Measurements from ENCODE around the gene COL10A1. TPM values are rescaled to one million over a fixed set of nuclear protein-coding genes. Genes with fewer than 3 reads are reported as not detected.

Gene COL10A1
- total and polyA plus RNA-seq, 5 donors from 2014 or later, result not detected

DNA sequence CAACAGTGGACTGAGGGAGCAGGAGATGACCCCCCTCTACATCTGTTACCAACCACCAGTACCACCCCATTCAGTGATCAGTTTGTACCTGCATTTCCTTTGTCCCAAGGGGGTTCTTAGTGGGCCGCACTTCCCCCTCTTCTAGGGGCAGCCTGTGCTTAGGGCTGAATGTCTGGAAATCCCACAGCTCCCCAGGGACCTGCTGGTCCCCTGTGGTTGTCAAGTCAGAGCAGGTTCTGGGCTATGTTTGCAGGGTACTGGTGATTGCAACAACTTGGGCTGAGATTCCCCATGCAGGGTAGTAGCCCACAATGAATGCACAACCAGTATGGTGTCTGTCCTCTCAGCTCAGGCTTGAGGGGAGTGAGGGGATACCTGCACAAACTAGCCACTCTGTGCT is 39.7 kb upstream of the COL10A1 start:
- no peak overlapping the region for H3K27ac Mint-ChIP-seq

DNA sequence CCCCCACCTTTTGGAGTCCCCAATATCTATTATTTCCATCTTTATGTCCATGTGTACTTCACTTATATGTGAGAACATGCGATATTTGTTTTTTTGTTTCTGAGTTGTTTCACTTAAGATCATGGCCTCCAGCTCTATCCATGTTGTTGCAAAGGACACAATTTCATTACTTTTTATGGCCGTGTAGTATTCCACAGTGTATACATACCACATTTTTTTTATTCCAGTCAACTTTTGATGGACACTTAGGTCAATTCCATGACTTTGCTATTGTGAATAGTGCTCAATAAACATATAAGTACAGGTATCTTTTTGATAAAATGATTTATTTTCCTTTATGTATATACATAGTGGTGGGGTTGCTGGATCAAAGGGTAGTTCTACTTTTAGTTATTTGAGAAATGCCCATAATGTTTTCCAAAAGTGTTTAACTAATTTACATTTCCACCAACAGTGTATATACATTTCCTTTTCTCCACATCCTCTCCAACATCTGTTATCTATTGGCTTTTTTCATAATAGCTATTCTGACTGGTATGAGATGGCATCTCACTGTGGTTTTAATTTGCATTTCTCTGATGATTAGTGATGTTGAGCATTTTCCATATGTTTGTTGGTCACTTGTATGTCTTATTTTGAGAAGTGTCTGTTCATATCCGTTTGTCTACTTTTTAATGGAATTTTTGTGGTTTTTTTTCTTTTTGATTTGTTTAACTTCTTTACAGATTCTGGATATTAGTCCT is 34.0 kb upstream of the COL10A1 start:
- H3K36me3 Mint-ChIP-seq, result peaks cover 46% of the 10 kb centered on the region
- peaks cover 4 to 17% (median 12%) of the 10 kb centered on the region in 4 donors for H3K4me1 Mint-ChIP-seq

More for the DNA sequence above, 39.7 kb upstream of the COL10A1 start:
- H3K4me3 Mint-ChIP-seq, result no peak overlapping the region
- peaks cover 54% of the 10 kb centered on the region for H3K36me3 Mint-ChIP-seq
- DNase-seq, result no peak
- no peaks in the 10 kb centered on the region for H3K4me1 ChIP-seq (ENCODE audit: control insufficient read depth, insufficient read depth, low read length, poor library complexity, severe bottlenecking)
- H3K36me3 ChIP-seq (ENCODE audit: control insufficient read depth, insufficient read depth, low read length), result no peaks in the 10 kb centered on the region
- H3K27me3 ChIP-seq (ENCODE audit: control insufficient read depth, insufficient read depth, low read length), result no peaks in the 10 kb centered on the region
- peaks cover 2 to 16% (median 11%) of the 10 kb centered on the region in 7 donors for H3K9me3 Mint-ChIP-seq
- no peak overlapping the region for H3K27ac ChIP-seq (ENCODE audit: insufficient read depth, low read length, poor library complexity, severe bottlenecking)
- no peaks in the 10 kb centered on the region for H3K9me3 ChIP-seq (ENCODE audit: control insufficient read depth in 2 of 2, low read length in 2 of 2)
- ATAC-seq (ENCODE audit: low read depth in 2 of 2), result no peak
- H3K27me3 Mint-ChIP-seq, result no peaks in the 10 kb centered on the region
- peaks cover 0 to 15% (median 9%) of the 10 kb centered on the region in 4 donors for H3K4me1 Mint-ChIP-seq
- H3K4me3 ChIP-seq (ENCODE audit: low read depth, low read length), result no peak overlapping the region

DNA sequence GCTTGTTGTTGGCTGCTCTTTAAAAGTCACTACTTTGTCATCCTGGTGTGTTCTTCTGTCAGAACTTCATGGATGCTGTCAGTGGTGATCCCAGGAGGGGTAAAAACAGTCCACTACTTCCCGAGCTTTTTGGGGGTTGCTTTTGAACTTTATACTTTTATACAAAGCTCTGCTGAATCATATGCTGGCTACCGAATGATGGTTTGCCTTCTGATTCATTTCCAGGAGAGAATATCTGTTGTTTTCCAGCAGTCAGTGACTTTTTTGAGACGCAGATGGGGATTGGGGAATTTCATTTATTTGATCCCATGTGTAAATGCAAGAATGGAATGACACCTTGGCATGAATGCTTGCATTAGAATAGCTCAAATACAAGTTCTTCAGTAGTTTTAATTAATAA is 32.7 kb upstream of the COL10A1 start:
- H3K4me3 ChIP-seq (ENCODE audit: low read depth, low read length), result no peak overlapping the region
- no peak overlapping the region for H3K27ac Mint-ChIP-seq
- H3K4me3 Mint-ChIP-seq, result no peak overlapping the region
- peaks cover 0 to 9% (median 5%) of the 10 kb centered on the region in 7 donors for H3K9me3 Mint-ChIP-seq
- H3K9me3 ChIP-seq (ENCODE audit: control insufficient read depth in 2 of 2, low read length in 2 of 2), result no peaks in the 10 kb centered on the region
- ATAC-seq (ENCODE audit: low read depth in 2 of 2) (no peak), DNase-seq (no peak)
- no peaks in the 10 kb centered on the region for H3K27me3 Mint-ChIP-seq
- H3K27me3 ChIP-seq (ENCODE audit: control insufficient read depth, insufficient read depth, low read length), result no peaks in the 10 kb centered on the region
- peaks cover 38% of the 10 kb centered on the region for H3K36me3 Mint-ChIP-seq
- no peak overlapping the region for H3K27ac ChIP-seq (ENCODE audit: insufficient read depth, low read length, poor library complexity, severe bottlenecking)
- H3K4me1 Mint-ChIP-seq, result peaks cover 4 to 17% (median 11%) of the 10 kb centered on the region in 4 donors
- H3K36me3 ChIP-seq (ENCODE audit: control insufficient read depth, insufficient read depth, low read length), result peaks cover 4% of the 10 kb centered on the region
- no peaks in the 10 kb centered on the region for H3K4me1 ChIP-seq (ENCODE audit: control insufficient read depth, insufficient read depth, low read length, poor library complexity, severe bottlenecking)

More for the DNA sequence above, 34.0 kb upstream of the COL10A1 start:
- Mint-ChIP-seq H3K9me3 (peaks cover 0 to 14% (median 7%) of the 10 kb centered on the region in 7 donors), H3K27ac (peak overlapping the region in 1 of 3 donors; percentile 20), H3K4me3 (no peak overlapping the region), H3K27me3 (no peaks in the 10 kb centered on the region)
- no peak overlapping the region for H3K27ac ChIP-seq (ENCODE audit: insufficient read depth, low read length, poor library complexity, severe bottlenecking)
- DNase-seq (no peak), ATAC-seq (ENCODE audit: low read depth in 2 of 2) (no peak)
- no peaks in the 10 kb centered on the region for H3K27me3 ChIP-seq (ENCODE audit: control insufficient read depth, insufficient read depth, low read length)
- H3K36me3 ChIP-seq (ENCODE audit: control insufficient read depth, insufficient read depth, low read length), result peaks cover 4% of the 10 kb centered on the region
- no peaks in the 10 kb centered on the region for H3K4me1 ChIP-seq (ENCODE audit: control insufficient read depth, insufficient read depth, low read length, poor library complexity, severe bottlenecking)
- H3K9me3 ChIP-seq (ENCODE audit: control insufficient read depth in 2 of 2, low read length in 2 of 2), result no peaks in the 10 kb centered on the region
- H3K4me3 ChIP-seq (ENCODE audit: low read depth, low read length), result no peak overlapping the region

DNA sequence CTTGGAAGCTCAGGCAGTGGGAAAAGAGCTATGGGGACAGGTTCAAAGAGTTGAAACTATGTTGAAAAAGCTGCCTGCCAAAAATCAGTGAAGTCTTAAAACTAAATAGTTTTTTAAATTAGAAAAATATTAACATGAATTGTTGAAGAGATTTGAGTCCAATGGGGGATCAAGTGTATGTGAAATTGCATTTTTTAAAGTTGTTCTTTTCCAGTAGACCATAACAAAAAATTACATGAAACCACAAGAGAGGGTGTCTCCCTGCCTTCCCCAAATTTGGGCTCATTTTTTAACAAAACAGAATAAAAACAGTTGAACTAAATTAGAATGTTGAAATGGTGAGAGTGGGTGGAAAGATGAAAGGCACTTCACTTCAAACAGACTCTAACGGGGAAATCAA is 31.5 kb upstream of the COL10A1 start:
- Histone ChIP-seq H3K27ac (ENCODE audit: insufficient read depth, low read length, poor library complexity, severe bottlenecking) (no peak overlapping the region), H3K9me3 (ENCODE audit: control insufficient read depth in 2 of 2, low read length in 2 of 2) (no peaks in the 10 kb centered on the region), H3K27me3 (ENCODE audit: control insufficient read depth, insufficient read depth, low read length) (no peaks in the 10 kb centered on the region), H3K36me3 (ENCODE audit: control insufficient read depth, insufficient read depth, low read length) (peaks cover 4% of the 10 kb centered on the region), H3K4me1 (ENCODE audit: control insufficient read depth, insufficient read depth, low read length, poor library complexity, severe bottlenecking) (no peaks in the 10 kb centered on the region), H3K4me3 (ENCODE audit: low read depth, low read length) (no peak overlapping the region)
- Mint-ChIP-seq H3K9me3 (peaks cover 0 to 6% (median 0%) of the 10 kb centered on the region in 7 donors), H3K36me3 (peaks cover 27% of the 10 kb centered on the region), H3K4me3 (no peak overlapping the region), H3K4me1 (peaks cover 0 to 17% (median 6%) of the 10 kb centered on the region in 4 donors), H3K27me3 (no peaks in the 10 kb centered on the region), H3K27ac (peak overlapping the region in 1 of 3 donors; percentile 61)
- no peak for DNase-seq
- no peak for ATAC-seq (ENCODE audit: low read depth in 2 of 2)

DNA sequence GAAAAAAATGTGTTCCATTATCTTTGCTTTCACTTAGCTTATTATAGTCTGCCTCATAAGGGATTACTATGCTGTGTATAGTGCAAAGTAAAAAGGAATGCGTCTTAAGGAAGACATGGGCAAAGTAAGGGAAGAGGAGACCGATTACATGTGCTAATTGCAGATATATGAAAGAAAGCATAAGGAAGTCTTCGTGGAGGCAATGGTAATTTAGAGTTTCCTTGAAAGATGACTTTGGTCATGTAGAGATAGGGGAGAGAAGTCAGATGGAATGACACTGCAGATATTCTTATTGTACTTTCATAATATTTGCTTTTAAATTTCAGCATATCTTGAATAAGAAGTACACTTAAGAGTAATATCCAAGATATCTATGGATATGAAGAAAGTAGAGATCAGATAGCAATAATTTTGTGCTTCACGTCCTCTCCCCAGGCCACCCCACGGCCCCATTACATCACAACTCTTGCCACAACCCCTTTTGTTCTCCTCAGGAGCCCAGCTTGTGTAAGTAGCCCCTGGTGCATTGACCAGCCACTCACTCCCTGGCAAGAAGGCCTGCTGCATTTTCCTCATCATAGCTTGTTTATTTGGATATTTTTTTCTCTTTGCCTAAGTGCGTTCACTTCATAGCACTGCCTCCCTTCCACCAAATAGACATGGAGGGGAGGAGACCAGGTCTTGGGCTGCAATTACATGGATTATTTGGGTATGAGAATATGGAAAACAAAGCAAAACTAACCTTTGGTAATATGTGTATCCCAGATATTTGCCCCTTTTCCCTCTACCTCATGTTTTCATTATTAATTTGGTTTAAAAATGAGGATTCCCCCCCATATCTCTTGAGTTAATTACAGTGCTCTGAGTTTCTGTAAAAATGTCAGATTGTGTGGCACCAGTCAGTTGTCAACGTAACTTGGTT is 30.7 kb upstream of the COL10A1 start:
- H3K9me3 Mint-ChIP-seq, result peaks cover 0 to 4% (median 0%) of the 10 kb centered on the region in 7 donors

DNA sequence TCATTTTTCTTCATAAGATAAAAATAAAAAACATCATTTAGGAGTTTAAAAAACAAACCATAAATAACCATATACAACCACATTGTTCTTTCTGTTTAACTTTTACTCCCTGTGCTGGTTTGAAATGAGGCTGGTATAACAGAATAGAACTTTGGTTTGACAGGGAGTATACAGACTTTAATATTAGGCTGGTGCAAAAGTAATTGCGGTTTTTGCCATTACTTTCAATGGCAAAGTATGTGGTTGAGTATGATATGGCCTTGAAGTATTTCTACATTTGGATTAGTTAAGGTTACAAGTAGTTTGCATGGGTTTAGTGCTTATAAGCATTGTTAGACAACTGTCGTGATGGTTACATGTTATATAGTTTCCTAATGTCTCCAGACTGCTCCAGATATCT is 29.0 kb upstream of the COL10A1 start:
- DNase-seq (no peak), ATAC-seq (ENCODE audit: low read depth in 2 of 2) (no peak)
- Histone ChIP-seq H3K27ac (ENCODE audit: insufficient read depth, low read length, poor library complexity, severe bottlenecking) (no peak overlapping the region), H3K4me1 (ENCODE audit: control insufficient read depth, insufficient read depth, low read length, poor library complexity, severe bottlenecking) (no peaks in the 10 kb centered on the region), H3K36me3 (ENCODE audit: control insufficient read depth, insufficient read depth, low read length) (peaks cover 1% of the 10 kb centered on the region), H3K4me3 (ENCODE audit: low read depth, low read length) (no peak overlapping the region), H3K27me3 (ENCODE audit: control insufficient read depth, insufficient read depth, low read length) (no peaks in the 10 kb centered on the region), H3K9me3 (ENCODE audit: control insufficient read depth in 2 of 2, low read length in 2 of 2) (no peaks in the 10 kb centered on the region)
- peaks cover 0 to 17% (median 3%) of the 10 kb centered on the region in 4 donors for H3K4me1 Mint-ChIP-seq
- no peak overlapping the region for H3K27ac Mint-ChIP-seq
- no peaks in the 10 kb centered on the region for H3K27me3 Mint-ChIP-seq
- H3K4me3 Mint-ChIP-seq, result no peak overlapping the region
- peaks cover 18% of the 10 kb centered on the region for H3K36me3 Mint-ChIP-seq
- H3K9me3 Mint-ChIP-seq, result peaks cover 0 to 4% (median 0%) of the 10 kb centered on the region in 7 donors

More for the DNA sequence above, 30.7 kb upstream of the COL10A1 start:
- Mint-ChIP-seq H3K27me3 (no peaks in the 10 kb centered on the region), H3K27ac (peak overlapping the region in 1 of 3 donors; percentile 61), H3K4me3 (no peak overlapping the region), H3K4me1 (peaks cover 0 to 17% (median 5%) of the 10 kb centered on the region in 4 donors), H3K36me3 (peaks cover 22% of the 10 kb centered on the region)
- DNase-seq, result no peak
- no peaks in the 10 kb centered on the region for H3K9me3 ChIP-seq (ENCODE audit: control insufficient read depth in 2 of 2, low read length in 2 of 2)
- no peaks in the 10 kb centered on the region for H3K4me1 ChIP-seq (ENCODE audit: control insufficient read depth, insufficient read depth, low read length, poor library complexity, severe bottlenecking)
- H3K27ac ChIP-seq (ENCODE audit: insufficient read depth, low read length, poor library complexity, severe bottlenecking), result no peak overlapping the region
- H3K4me3 ChIP-seq (ENCODE audit: low read depth, low read length), result no peak overlapping the region
- peaks cover 4% of the 10 kb centered on the region for H3K36me3 ChIP-seq (ENCODE audit: control insufficient read depth, insufficient read depth, low read length)
- H3K27me3 ChIP-seq (ENCODE audit: control insufficient read depth, insufficient read depth, low read length), result no peaks in the 10 kb centered on the region
- no peak for ATAC-seq (ENCODE audit: low read depth in 2 of 2)

DNA sequence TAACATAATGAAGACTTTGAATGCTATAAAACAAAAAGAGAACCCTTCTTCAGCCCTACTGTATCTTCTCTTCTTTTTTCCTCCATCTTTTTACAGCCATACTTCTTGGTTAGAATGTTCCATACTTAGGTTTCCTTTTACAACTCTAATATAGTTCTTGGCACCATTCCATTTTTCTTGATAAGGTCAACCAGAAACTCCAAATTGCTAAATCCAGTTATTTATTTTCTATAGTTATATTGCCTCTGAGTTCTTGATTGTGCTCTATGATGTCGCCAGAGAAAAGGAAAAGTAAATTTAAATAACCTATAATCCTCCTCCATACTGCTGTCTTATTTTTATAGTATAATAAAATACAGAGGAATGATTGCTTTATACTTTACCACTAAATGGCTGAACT is 26.7 kb upstream of the COL10A1 start:
- Histone ChIP-seq H3K9me3 (ENCODE audit: control insufficient read depth in 2 of 2, low read length in 2 of 2) (no peaks in the 10 kb centered on the region), H3K27ac (ENCODE audit: insufficient read depth, low read length, poor library complexity, severe bottlenecking) (no peak overlapping the region), H3K36me3 (ENCODE audit: control insufficient read depth, insufficient read depth, low read length) (no peaks in the 10 kb centered on the region), H3K27me3 (ENCODE audit: control insufficient read depth, insufficient read depth, low read length) (no peaks in the 10 kb centered on the region), H3K4me1 (ENCODE audit: control insufficient read depth, insufficient read depth, low read length, poor library complexity, severe bottlenecking) (no peaks in the 10 kb centered on the region), H3K4me3 (ENCODE audit: low read depth, low read length) (no peak overlapping the region)
- Mint-ChIP-seq H3K27me3 (no peaks in the 10 kb centered on the region), H3K4me3 (no peak overlapping the region), H3K4me1 (peaks cover 0 to 7% (median 3%) of the 10 kb centered on the region in 4 donors), H3K27ac (no peak overlapping the region), H3K9me3 (no peaks in the 10 kb centered on the region), H3K36me3 (peaks cover 5% of the 10 kb centered on the region)
- no peak for DNase-seq
- ATAC-seq (ENCODE audit: low read depth in 2 of 2), result no peak

Data from CD4-positive, CD25-positive, alpha-beta regulatory T cell (primary cell).